ENCODE measurements around the gene CLEC19A.

CLEC19A gene

DNA sequence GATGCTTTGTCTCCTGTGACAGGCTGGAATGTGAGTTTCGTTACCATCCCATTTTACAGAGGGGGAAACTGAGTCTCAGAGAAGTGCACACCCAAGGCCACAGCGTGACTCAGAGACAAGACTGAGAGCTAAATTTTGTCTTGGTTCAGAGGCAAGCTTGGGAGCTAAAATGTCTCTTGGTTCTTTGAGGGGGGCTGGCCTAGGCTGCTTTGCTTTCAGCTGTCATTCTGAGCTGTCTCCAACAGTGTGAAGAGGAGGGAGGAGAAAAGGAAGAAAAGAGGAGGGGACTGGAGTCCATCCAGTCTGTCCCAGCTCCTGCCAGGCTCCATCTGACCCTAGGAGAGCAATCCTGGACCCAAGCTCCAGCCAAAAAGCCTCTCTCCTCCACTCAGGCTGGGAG is at the start of gene CLEC19A:
Gene CLEC19A, plus strand, starts transcription at position 301 of the 400 bp plus-strand sequence. CDS start 121 bp downstream, outside the sequence.
- no peak for DNase-seq (ENCODE audit: low read depth in 2 of 2)

GRCh38 chr16:19235886-19236285 is 49.6 kb upstream of the CLEC19A start:
- DNase-seq (ENCODE audit: low read depth in 2 of 2) = no peak

DNA sequence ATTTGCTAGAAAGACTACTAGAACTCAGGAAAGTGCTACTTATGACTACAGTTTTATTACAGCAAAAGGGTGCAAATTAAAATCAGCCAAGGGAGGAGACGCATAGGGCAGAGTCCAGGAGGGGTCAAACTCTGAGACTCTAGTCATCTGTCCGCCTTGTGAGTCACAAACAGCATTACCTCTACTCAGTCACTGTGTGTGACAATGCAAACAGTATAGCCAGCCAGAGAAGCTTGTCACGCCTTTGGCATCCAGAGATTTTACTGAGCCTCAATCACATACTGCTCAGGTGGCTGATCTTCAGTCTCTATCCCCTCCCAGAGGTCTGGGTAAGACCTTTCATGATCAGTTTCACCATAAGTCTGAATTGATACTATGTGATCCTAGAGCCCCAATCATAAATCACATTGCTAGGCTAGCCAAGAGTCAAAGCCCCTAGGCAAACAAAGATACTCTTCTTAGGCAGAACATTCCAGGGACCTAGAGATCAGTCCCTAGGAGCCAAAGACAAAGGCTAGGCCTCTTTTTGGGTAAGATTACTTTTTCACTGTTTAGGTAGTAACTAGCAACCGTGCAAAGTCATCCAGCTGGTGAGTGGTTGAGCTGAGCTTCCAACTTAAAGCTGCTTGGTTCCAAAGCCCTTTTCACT is 48.8 kb upstream of the CLEC19A start:
- DNase-seq (ENCODE audit: low read depth in 2 of 2) = no peak

DNA sequence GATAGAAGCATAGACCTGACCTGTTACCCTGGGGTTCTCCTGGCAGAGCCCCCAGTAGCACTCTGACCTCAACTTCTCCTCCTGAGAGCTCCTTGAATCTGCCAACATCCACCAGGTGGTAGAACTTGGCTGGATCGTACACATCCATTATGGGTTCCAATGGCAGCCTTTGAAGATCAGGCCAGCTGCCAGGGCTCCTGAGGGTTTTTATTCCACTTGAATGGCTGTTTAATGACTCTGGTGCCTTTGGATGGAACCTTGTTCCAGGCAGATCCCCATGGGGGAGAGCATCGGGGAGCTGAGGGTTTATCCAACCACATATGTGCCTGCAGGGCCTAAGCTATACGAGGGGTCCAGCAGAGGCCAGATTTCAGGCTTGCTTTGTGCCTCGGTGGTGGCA is 47.1 kb upstream of the CLEC19A start:
- no peak for DNase-seq (ENCODE audit: low read depth in 2 of 2)

- DNase-seq (ENCODE audit: low read depth in 2 of 2) = no peak
Measured at GRCh38 chr16:19239511-19240155, 45.9 kb upstream of the CLEC19A start.

DNA sequence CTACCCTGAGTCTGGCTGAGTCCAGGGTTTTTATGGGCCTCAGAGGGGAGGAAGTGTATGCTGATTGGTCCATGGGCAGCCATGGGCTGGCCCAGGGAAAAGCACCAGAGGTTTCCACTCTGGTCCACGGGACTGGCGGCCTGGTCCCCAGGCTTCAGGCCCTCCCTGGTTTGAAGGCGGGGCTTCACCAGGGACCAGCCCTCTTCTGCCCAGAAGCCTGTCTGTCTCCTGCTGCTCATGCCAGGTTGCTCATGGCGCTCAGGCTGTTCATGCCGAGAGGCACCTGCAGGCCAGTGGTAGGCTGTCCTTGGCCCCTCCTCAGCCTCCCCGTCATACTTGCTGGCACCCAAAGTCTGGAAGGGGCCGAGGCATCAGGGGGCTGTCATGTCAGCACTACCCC is 45.0 kb upstream of the CLEC19A start:
- no peak for DNase-seq (ENCODE audit: low read depth in 2 of 2)

GRCh38 chr16:19241512-19241911 is 44.0 kb upstream of the CLEC19A start:
- DNase-seq (ENCODE audit: low read depth in 2 of 2) = no peak

- DNase-seq (ENCODE audit: low read depth in 2 of 2) = no peak
Measured at GRCh38 chr16:19242186-19242585, 43.3 kb upstream of the CLEC19A start.

DNA sequence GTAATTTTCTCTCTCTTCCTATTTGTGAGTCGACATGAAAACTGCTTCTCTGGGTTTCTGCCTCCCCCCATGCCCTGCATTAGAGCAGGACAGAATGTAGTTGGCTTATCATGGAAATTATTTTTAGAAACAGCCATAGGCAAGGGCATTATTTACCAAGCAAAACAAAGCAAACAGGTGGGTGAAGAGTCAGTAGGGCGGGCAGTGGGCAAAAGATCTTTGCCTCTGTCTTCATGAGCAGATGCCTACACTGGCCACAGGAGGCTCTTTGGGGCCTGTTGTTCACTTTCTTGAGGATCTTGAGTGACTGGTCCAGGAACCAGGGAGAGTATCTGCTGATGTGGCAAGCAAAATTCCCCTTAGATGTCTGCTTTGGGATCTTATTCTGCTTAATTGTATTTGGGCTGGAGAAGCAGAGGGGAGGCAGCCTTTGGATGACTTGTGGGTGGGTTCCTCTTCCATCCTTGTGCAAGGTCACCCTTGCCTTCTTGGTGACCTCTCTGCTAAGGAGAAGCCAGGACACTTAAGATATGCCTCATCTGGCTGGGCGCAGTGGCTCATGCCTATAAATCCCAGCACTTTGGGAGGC is 42.5 kb upstream of the CLEC19A start:
- no peak for DNase-seq (ENCODE audit: low read depth in 2 of 2)

DNA sequence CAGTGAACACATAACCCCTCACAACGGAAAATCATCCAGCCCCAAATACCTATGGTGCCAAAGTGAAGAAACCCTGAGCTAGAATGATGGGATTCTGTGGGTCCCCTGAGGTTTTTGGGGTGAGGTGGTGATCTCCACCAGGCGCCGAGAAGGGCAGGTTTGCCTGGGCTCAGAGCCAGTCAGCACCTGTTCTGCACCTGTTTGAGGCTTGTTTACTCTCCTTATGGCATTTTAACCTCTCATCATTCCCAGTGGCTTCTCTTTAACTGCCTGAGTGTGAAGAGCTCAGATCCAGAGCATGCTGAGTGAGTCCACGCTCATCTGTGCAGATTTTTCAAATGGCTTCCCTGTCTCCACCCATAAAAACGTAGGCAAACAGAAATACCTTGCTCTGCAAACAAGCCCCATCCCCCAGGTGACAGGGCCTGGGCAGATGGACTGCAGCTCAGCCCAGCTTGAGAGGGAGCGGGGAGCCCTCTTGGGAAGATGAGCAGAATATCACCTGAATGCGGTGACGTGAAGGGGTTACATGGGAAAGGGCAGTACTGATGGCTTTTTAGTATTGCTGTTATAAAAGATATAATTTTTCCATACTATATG is 40.1 kb upstream of the CLEC19A start:
- DNase-seq (ENCODE audit: low read depth in 2 of 2) = no peak

DNA sequence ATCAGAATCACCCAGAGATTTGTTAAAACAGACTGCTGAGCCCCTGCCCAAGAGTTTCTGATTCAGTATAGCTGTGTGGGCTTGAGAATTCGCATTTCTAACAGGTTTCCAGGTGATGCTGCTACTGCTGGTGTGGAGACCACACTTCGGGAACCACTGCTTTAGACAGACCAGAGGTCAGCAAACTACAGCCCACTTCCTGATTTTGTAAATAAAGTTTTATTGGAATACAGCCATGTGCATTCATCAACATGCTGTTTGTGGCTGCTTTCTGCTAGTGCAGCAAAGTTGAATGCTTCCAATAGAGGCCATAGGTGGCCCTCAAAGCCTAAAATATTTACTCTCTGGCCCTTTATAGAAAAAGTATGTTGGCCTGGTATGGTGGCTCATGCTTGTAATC is 32.6 kb upstream of the CLEC19A start:
- DNase-seq (ENCODE audit: low read depth in 2 of 2) = no peak

DNA sequence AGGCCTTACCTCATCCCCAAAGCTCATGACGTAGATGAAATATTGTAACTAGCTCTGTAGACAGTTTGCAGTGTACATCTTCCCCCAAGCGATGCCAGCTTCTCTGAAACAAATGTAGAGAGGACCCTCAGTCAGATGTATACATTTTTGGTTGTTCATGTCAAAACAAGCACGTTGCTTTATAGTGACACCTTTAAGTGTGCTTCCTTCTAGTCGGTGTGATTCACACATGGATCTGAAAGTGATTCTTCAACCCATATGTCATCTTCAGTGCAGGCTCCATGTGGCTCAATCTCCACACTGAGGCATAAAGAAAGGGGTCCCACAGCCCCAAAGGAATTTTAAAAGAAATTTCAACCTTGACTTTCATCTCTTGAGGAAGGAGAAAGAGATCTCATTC is 30.9 kb upstream of the CLEC19A start:
- DNase-seq (ENCODE audit: low read depth in 2 of 2) = no peak

GRCh38 chr16:19264123-19264673 is 21.3 kb upstream of the CLEC19A start:
- DNase-seq (ENCODE audit: low read depth in 2 of 2) = no peak

DNA sequence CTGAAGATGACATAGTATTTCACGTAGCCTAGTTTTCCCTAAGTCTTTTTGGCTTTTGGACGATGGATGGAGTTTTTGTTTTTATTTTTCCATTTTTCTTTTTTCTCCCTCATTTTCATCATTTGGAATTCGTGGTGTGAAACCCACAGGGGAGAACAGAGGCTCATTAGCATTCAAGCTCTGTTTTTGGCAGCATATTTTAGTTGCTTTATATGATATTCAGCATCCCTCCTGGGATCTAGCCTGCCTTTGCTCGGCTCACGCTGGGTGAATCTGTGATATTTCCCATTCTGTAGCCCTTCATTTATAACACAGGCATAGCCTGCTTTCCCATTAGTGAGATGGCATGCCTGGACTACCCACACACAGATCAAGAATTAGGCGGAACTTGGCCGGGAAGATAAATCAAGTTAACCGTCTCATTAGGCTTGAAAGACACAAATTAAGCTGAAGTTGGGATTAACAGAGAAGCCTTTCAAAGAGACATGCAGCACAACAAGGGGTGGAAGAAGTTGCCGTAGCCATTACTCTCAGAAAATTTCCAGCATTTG is 20.1 kb upstream of the CLEC19A start:
- DNase-seq (ENCODE audit: low read depth in 2 of 2) = no peak

- DNase-seq (ENCODE audit: low read depth in 2 of 2) = no peak
Measured at GRCh38 chr16:19266774-19267173, 18.8 kb upstream of the CLEC19A start.

DNA sequence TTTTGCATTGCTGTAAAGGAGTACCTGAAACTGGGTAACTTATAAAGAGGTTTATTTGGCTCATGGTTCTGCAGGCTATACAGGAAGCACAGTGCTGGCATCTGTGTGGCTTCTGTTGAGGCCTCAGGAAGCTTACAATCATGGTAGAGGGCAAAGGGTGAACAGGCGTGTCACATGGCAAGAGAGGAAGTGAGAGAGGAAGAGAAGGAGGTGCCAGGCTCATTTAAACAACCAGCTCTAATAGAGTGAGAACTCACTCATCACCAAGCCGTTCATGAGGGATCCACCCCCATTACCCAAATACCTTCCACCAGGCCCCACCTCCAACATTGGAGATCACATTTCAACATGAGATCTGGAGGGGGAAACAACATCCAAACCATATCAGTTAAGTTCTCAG is 16.4 kb upstream of the CLEC19A start:
- no peak for DNase-seq (ENCODE audit: low read depth in 2 of 2)

DNA sequence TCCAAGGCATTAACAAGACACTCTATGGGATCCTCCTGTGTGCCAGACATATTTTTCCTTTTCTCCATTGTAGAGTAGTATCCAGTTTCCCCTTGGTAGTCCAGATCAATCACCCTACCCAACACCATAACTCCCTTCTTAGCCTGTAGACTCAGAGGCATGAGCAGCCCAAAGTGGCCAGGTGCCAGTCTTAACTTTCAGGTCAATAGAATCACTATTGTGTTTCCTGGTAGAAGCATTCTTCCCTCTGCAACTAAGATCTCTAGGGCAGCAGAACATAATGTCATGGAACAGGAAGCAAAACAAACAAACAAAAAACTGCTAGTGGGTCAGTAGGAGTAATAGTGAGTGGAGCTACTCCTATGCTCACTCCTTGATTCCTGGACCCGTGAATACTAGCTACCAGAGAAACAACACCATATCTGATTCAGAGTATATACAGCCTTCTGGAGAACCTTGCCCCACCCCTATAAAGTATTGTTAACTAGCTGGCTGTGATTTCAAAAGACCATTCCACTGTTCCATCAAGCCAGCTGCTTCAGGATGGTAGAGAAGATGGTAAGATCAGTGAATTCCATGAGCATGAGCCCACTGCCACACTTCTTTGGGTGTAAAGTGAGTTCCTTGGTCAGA is 11.2 kb upstream of the CLEC19A start:
- DNase-seq (ENCODE audit: low read depth in 2 of 2) = no peak

- no peak for DNase-seq (ENCODE audit: low read depth in 2 of 2)
Measured at GRCh38 chr16:19278403-19278802, 7.1 kb upstream of the CLEC19A start.

DNA sequence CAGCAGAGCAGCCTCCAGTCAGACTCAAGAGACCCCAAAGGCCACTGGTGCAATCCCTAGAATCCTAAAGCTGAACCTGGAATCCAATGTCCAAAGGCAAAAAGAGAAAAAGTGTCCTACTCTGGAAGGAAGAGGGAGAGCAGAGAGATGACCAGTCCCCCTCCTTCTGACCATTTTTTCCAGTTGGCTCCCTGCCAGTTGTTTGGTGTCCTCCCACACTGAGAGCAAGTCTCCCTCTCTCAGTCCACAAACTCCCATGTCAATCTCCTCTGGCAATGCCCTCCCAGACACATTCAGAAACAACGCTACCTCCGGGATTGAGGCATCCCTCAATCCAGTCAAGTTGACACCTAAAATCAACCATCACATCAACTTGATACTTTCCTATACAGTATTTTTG is 4.3 kb upstream of the CLEC19A start:
- no peak for DNase-seq (ENCODE audit: low read depth in 2 of 2)

GRCh38 chr16:19282101-19282500 is 3.4 kb upstream of the CLEC19A start:
- no peak for DNase-seq (ENCODE audit: low read depth in 2 of 2)

DNA sequence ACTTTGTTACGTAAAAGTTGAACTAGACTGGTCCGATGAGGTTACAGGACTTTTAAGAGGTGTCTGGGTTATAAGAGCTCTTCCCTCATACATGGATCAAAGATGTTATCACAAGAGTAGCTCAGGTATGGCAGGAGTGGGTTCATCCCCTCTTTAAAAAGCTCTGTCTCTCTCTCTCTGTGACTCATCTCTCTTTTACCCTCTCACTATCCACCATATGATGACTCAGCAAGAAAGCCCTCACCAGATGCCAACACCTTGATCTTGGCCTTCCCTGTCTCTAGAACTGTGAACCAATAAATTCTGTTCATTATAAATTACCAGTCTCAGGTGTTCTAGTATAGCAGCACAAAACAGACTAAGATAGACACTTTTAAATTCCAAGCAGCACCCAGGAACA is 1.9 kb upstream of the CLEC19A start:
- DNase-seq (ENCODE audit: low read depth in 2 of 2) = no peak

GRCh38 chr16:19284207-19284606 is 1.3 kb upstream of the CLEC19A start:
- DNase-seq (ENCODE audit: low read depth in 2 of 2) = no peak

All from stimulated activated CD8-positive, alpha-beta memory T cell treated with anti-CD3 and anti-CD28 coated beads, Interleukin-15, amount 100 ng/mL, for 48 hours (primary cell).